Astrocyte of the cerebellum (primary cell): ENCODE measurements around the gene RNU6-7.

ENCODE experiments used
- DNase-seq: peaks from one replicate; pipeline ENCODE4 v3.0.0-alpha.2; 2011; ENCODE audit warnings: low read depth
- H3K4me3 ChIP-seq: 2 replicates; pipeline ENCODE4 v1.5.1; 2011; ENCODE audit warnings: mild to moderate bottlenecking, low read depth, low read length, moderate library complexity
- in situ Hi-C: cut with HindIII; loops from 2 replicates; pipeline ENCODE4 v1.10.0; 2017; ENCODE audit warnings: low sequenced_read_pairs
- TF ChIP-seq, protein P1 (sequence below): IDR thresholded peaks from 2 replicates; pipeline ENCODE4 v1.5.1; 2012; ENCODE audit warnings: low read length, low read depth, moderate library complexity, mild to moderate bottlenecking; ENCODE audit errors: missing control alignments

Gene RNU6-7

GRCh38 chr14:32226056-32226455, 24.2 kb downstream of the RNU6-7 start:
- no peak for DNase-seq
- TF ChIP-seq, protein P1, sequence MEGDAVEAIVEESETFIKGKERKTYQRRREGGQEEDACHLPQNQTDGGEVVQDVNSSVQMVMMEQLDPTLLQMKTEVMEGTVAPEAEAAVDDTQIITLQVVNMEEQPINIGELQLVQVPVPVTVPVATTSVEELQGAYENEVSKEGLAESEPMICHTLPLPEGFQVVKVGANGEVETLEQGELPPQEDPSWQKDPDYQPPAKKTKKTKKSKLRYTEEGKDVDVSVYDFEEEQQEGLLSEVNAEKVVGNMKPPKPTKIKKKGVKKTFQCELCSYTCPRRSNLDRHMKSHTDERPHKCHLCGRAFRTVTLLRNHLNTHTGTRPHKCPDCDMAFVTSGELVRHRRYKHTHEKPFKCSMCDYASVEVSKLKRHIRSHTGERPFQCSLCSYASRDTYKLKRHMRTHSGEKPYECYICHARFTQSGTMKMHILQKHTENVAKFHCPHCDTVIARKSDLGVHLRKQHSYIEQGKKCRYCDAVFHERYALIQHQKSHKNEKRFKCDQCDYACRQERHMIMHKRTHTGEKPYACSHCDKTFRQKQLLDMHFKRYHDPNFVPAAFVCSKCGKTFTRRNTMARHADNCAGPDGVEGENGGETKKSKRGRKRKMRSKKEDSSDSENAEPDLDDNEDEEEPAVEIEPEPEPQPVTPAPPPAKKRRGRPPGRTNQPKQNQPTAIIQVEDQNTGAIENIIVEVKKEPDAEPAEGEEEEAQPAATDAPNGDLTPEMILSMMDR = no peak
- in situ Hi-C loops = no loop called here
- no peak overlapping the region for H3K4me3 ChIP-seq

GRCh38 chr14:32230181-32230580, 28.3 kb downstream of the RNU6-7 start:
- H3K4me3 ChIP-seq = no peak overlapping the region
- TF ChIP-seq, protein P1 = no peak
- no peak for DNase-seq
- in situ Hi-C loops = loop anchor here (5.0 kb wide), 1 partner anchor 68 kb away; no protein-coding TSS in a partner anchor

GRCh38 chr14:32230695-32231280, 28.9 kb downstream of the RNU6-7 start:
- in situ Hi-C loops = loop anchor here (5.0 kb wide), 1 partner anchor 68 kb away; no protein-coding TSS in a partner anchor
- TF ChIP-seq, protein P1 = no peak
- DNase-seq = no peak
- H3K4me3 ChIP-seq = no peak overlapping the region

DNA sequence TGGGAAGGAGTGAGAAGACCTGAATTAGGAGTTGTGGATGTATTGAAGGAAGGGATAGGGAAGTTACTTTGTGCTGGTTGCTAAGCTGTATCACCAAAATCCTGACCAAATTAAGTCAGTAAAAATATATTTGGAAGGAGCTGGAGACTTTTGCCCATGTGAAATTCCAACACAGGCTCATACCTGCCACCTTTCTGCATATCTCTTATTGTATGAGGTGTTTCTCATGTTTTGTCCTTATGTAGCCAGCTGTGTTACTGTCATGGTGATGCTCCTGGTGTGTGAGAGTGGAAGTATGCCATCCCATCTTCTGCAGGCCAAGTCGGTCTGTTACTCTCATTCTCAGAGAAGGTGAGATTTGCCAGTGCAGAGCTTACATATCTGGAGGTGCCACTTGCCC, 30.6 kb downstream of the RNU6-7 start:
- no peak for DNase-seq
- in situ Hi-C loops = loop anchor here (5.0 kb wide), 1 partner anchor 70 kb away; no protein-coding TSS in a partner anchor
- H3K4me3 ChIP-seq = no peak overlapping the region
- TF ChIP-seq, protein P1 = no peak

- no peak for DNase-seq
- TF ChIP-seq, protein P1 = no peak
- no peak overlapping the region for H3K4me3 ChIP-seq
- in situ Hi-C loops = loop anchor here (5.0 kb wide), 1 partner anchor 71 kb away; no protein-coding TSS in a partner anchor
Observed at GRCh38 chr14:32233260-32233659, 31.4 kb downstream of the RNU6-7 start.

- TF ChIP-seq, protein P1 = peak; percentile 19
- DNase-seq = no peak
- no peak overlapping the region for H3K4me3 ChIP-seq
- in situ Hi-C loops = no loop called here
Observed at GRCh38 chr14:32244404-32244803, 42.6 kb downstream of the RNU6-7 start.
